ENCODE measurements around the gene MSX1. TPM values are rescaled to one million over a fixed set of nuclear protein-coding genes. Genes with fewer than 3 reads are reported as not detected.

MSX1 gene
- total RNA-seq, 1 experiment from 2014 or later = 59.9 TPM

- ChIA-PET CTCF (no interaction called here), POLR2A (no interaction called here), RAD21 (ENCODE audit: low non-redundant PET in 1 of 2, low total read pairs in 2 of 2, uncharacterized antibody in 2 of 2, unreplicated experiment in 2 of 2) (no interaction called here)
- Histone ChIP-seq H4K20me1 (ENCODE audit: insufficient read depth) (peaks cover under 1% of the 10 kb centered on the region; the same call in 1 of the 2 replicates), H3K9ac (ENCODE audit: low read length) (no peak overlapping the region), H3K4me1 (ENCODE audit: control insufficient read depth in 1 of 2, insufficient read depth in 2 of 2, low read length in 2 of 2) (0 out of 4 replicates have a peak, but pooled peaks cover 0 to under 1% of the 10 kb centered on the region in 2 experiments), H3K79me2 (ENCODE audit: insufficient read depth, low read length) (peaks cover 7% of the 10 kb centered on the region), H3K27me3 (ENCODE audit: insufficient read depth, low read length) (no peaks in the 10 kb centered on the region), H2AFZ (ENCODE audit: low read depth, low read length, poor library complexity, severe bottlenecking) (no peak overlapping the region), H3K9me3 (ENCODE audit: control insufficient read depth in 1 of 2, insufficient read depth in 1 of 2, low read depth in 1 of 2, low read length in 2 of 2) (no peaks in the 10 kb centered on the region), H3K9me2 (ENCODE audit: insufficient read depth) (no peaks in the 10 kb centered on the region), H3K4me2 (ENCODE audit: low read length) (no peak overlapping the region), H3K4me3 (replicated peaks in 1 of 2; ENCODE audit: low read depth in 1 of 2, low read length in 2 of 2) (no peak overlapping the region), H3K27ac (ENCODE audit: low read depth, low read length) (no peak overlapping the region), H3K36me3 (ENCODE audit: control insufficient read depth in 1 of 2, insufficient read depth in 2 of 2, low read length in 2 of 2) (peaks cover 17 to 22% of the 10 kb centered on the region in 2 experiments; a peak in 3 of 4 replicates)
- DNase-seq (ENCODE audit: low read depth, low spot score) (no peak), ATAC-seq (no peak)
- no TSS peak for BruUV-seq (replicated peaks)
- no peak for TF ChIP-seq TCF7L2 (IDR thresholded peaks at IDR 0.05; ENCODE audit: borderline replicate concordance, extremely low read depth, insufficient read depth, insufficient read length)
- TF ChIP-seq SP1 (IDR thresholded peaks at IDR 0.05; ENCODE audit: low read depth) = no peak
- TF ChIP-seq EZH2phosphoT487 (IDR thresholded peaks at IDR 0.05; ENCODE audit: borderline replicate concordance) = no peak
- TF ChIP-seq CBX3 (IDR thresholded peaks at IDR 0.05; ENCODE audit: low read depth) = no peak
- TF ChIP-seq ATF3 (IDR thresholded peaks at IDR 0.05) = no peak
- TF ChIP-seq EZH2 (IDR thresholded peaks at IDR 0.05) = no peak
- no peak for TF ChIP-seq POLR2AphosphoS5 (IDR thresholded peaks at IDR 0.05; ENCODE audit: low read depth, low read length)
- TF ChIP-seq JUND (IDR thresholded peaks at IDR 0.05) = no peak
- intact Hi-C loops (cut with micrococcal nuclease) = no loop called here
These were observed 7.5 kb downstream of the MSX1 start for GRCh38 chr4:4866866-4867374.

GRCh38 chr4:4867375-4868039 is 8.0 kb downstream of the MSX1 start:
- Histone ChIP-seq H2AFZ (ENCODE audit: low read depth, low read length, poor library complexity, severe bottlenecking) (no peak overlapping the region), H3K4me2 (ENCODE audit: low read length) (no peak overlapping the region), H3K9me2 (ENCODE audit: insufficient read depth) (no peaks in the 10 kb centered on the region), H4K20me1 (ENCODE audit: insufficient read depth) (no peaks in the 10 kb centered on the region), H3K9ac (ENCODE audit: low read length) (no peak overlapping the region), H3K9me3 (ENCODE audit: control insufficient read depth in 1 of 2, insufficient read depth in 1 of 2, low read depth in 1 of 2, low read length in 2 of 2) (no peaks in the 10 kb centered on the region), H3K27me3 (ENCODE audit: insufficient read depth, low read length) (no peaks in the 10 kb centered on the region), H3K27ac (ENCODE audit: low read depth, low read length) (no peak overlapping the region), H3K36me3 (ENCODE audit: control insufficient read depth in 1 of 2, insufficient read depth in 2 of 2, low read length in 2 of 2) (peaks cover 14 to 16% of the 10 kb centered on the region in 2 experiments; a peak in 3 of 4 replicates), H3K4me3 (replicated peaks in 1 of 2; ENCODE audit: low read depth in 1 of 2, low read length in 2 of 2) (no peak overlapping the region), H3K4me1 (ENCODE audit: control insufficient read depth in 1 of 2, insufficient read depth in 2 of 2, low read length in 2 of 2) (no peaks in the 10 kb centered on the region), H3K79me2 (ENCODE audit: insufficient read depth, low read length) (peaks cover 1% of the 10 kb centered on the region; the same call in 1 of the 2 replicates)
- DNase-seq (ENCODE audit: low read depth, low spot score) (no peak), ATAC-seq (no peak)
- CTCF ChIA-PET = no interaction called here
- POLR2A ChIA-PET = interaction anchor here (0.6 kb wide), 1 partner anchor 106 kb away, joined by 3 read pairs; no protein-coding TSS in a partner anchor
- RAD21 ChIA-PET (ENCODE audit: low non-redundant PET in 1 of 2, low total read pairs in 2 of 2, uncharacterized antibody in 2 of 2, unreplicated experiment in 2 of 2) = no interaction called here
- no peak for TF ChIP-seq POLR2AphosphoS5 (IDR thresholded peaks at IDR 0.05; ENCODE audit: low read depth, low read length)
- intact Hi-C loops (cut with micrococcal nuclease) = no loop called here
- BruUV-seq (replicated peaks) = no TSS peak

All from HCT116 (cell line).